K562 (cell line): ENCODE measurements around the gene RPS8. TPM values are rescaled to one million over a fixed set of nuclear protein-coding genes. Genes with fewer than 3 reads are reported as not detected.

Source experiments
- CUX1 ChIP-seq: fragments of 200-800 bp; sonication (Bioruptor generic); IDR thresholded peaks from 2 replicates; pipeline ENCODE4 v1.6.1; 2016; ENCODE audit warnings: missing genetic modification characterization, missing compliant biosample characterization
- polyA plus RNA-seq, 8 experiments: library from polyadenylated mRNA; depleted of rRNA in 4 of 8; stranded (reverse) in 5 of 8; unstranded in 3 of 8; fragments of >200 nt; fragmentation: Nextera tagmentation in 2 of 8; fragmentation: Illumina TruSeq in 1 of 8; extraction: Ambion mirVana in 2 of 8; extraction: Trizol in 1 of 8; gene quantifications; 2 replicates each; pipeline versions ENCODE4 v1.2.1 to v1.2.3, GENCODE V29; 2011 to 2014; ENCODE audit warnings: inconsistent platforms in 1 of 8, missing spikeins in 1 of 8
- total RNA-seq, 7 experiments: library from RNA; depleted of rRNA in 6 of 7; stranded (reverse); fragments of >200 nt in 6 of 7; fragmentation: Illumina TruSeq in 2 of 7; extraction: Trizol in 2 of 7; gene quantifications; 2 replicates each; pipeline versions ENCODE4 v1.2.1 to v1.2.3, GENCODE V29; 2011 to 2021; ENCODE audit warnings: low replicate concordance in 1 of 7

Gene RPS8
- total and polyA plus RNA-seq, 9 of the 15 experiments (the other 6 are each of a cell fraction or from before 2014, with no cell fraction given): 2,431 to 4,168 (median 3,109) TPM

DNA sequence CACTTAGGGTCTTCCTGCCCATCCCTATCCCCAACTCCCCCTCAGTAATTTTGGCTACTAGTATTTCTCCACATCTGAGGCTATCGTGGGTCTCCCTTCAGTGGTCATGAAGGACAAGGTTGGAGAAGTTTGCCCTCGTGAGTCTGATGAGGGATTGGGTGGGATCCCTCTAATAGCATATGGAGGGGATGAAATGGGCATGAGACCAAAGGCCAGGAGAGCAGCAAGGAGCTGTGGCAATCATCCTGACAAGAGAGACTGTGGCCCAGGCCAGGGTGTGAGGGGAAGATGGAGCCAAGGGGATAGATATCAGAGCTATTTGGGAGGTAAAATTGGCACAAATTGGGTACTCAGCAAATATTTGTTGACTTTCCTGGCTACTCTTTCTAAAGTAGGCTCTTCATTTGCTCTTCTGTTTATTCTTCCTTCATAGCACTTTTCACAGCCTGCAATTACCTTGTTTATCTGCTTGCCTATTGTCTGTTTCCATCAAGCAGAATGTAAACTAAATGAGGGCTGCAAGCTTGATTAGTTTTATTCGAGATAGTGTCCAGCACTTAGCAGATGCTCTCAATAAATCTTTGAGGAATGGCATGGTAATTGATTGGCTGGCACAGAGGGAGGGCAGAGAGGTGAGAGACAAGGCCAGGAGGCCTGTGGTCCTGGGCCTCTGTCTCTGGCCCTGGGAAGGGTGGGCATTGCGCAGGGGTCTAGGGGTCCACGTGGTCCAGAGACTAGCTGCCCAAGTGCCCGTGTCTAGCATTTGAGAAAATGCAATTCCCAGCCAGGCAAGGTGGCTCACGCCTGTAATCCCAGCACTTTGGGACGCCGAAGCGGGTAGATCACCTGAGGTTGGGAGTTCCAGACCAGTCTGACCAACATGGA, 23.4 kb downstream of the RPS8 start (continued):
- TF ChIP-seq CUX1 (CRISPR knock-in tag): 0 out of 2 replicates have a peak, but pooled peaks have one; percentile 27
